ENCODE data around the gene MAP3K10.
A peak's percentile ranks its signal among the peaks of the same experiment; 100 is the strongest.
"Not testable (repeated sequence)": the region's sequence is repeated elsewhere in the genome, so short reads cannot be mapped to it uniquely, and the experiment has no call there.

Gene MAP3K10

GRCh38 chr19:40190891-40191835 lies at the start of gene MAP3K10:
Gene MAP3K10, plus strand, starts transcription at chr19:40191426. Its CDS starts 606 bp downstream, at chr19:40192032.
- DNase-seq (ENCODE audit: low spot score): peak; percentile 85

- DNase-seq (ENCODE audit: low spot score): no peak
These were observed 49.7 kb upstream of the MAP3K10 start for GRCh38 chr19:40141551-40141950.

- DNase-seq (ENCODE audit: low spot score): peak; percentile 24
These were observed 47.6 kb upstream of the MAP3K10 start for GRCh38 chr19:40143612-40144011.

- DNase-seq (ENCODE audit: low spot score): no peak
These were observed 47.1 kb upstream of the MAP3K10 start for GRCh38 chr19:40144151-40144550.

- DNase-seq (ENCODE audit: low spot score): no peak
These were observed 46.1 kb upstream of the MAP3K10 start for GRCh38 chr19:40144947-40145748.

- not testable (repeated sequence) for DNase-seq (ENCODE audit: low spot score)
These were observed 45.5 kb upstream of the MAP3K10 start for GRCh38 chr19:40145749-40146029.

GRCh38 chr19:40147338-40147692 lies 43.9 kb upstream of the MAP3K10 start:
- no peak for DNase-seq (ENCODE audit: low spot score)

- DNase-seq (ENCODE audit: low spot score): no peak
These were observed 43.4 kb upstream of the MAP3K10 start for GRCh38 chr19:40147693-40148347.

GRCh38 chr19:40149501-40149900 lies 41.7 kb upstream of the MAP3K10 start:
- no peak for DNase-seq (ENCODE audit: low spot score)

GRCh38 chr19:40150170-40150569 lies 41.1 kb upstream of the MAP3K10 start:
- DNase-seq (ENCODE audit: low spot score): no peak

GRCh38 chr19:40154121-40154680 lies 37.0 kb upstream of the MAP3K10 start:
- DNase-seq (ENCODE audit: low spot score): no peak

- DNase-seq (ENCODE audit: low spot score): no peak
These were observed 35.4 kb upstream of the MAP3K10 start for GRCh38 chr19:40155749-40156265.

- DNase-seq (ENCODE audit: low spot score): no peak
These were observed 34.2 kb upstream of the MAP3K10 start for GRCh38 chr19:40157059-40157458.

- no peak for DNase-seq (ENCODE audit: low spot score)
These were observed 31.5 kb upstream of the MAP3K10 start for GRCh38 chr19:40159744-40160143.

GRCh38 chr19:40162104-40162503 lies 29.1 kb upstream of the MAP3K10 start:
- no peak for DNase-seq (ENCODE audit: low spot score)

GRCh38 chr19:40163541-40164129 lies 27.6 kb upstream of the MAP3K10 start:
- DNase-seq (ENCODE audit: low spot score): no peak

GRCh38 chr19:40165362-40165937 lies 25.8 kb upstream of the MAP3K10 start:
- peak; percentile 41 for DNase-seq (ENCODE audit: low spot score)

- DNase-seq (ENCODE audit: low spot score): not testable (repeated sequence)
These were observed 21.5 kb upstream of the MAP3K10 start for GRCh38 chr19:40169482-40170302.

- not testable (repeated sequence) for DNase-seq (ENCODE audit: low spot score)
These were observed 20.8 kb upstream of the MAP3K10 start for GRCh38 chr19:40170303-40170989.

- DNase-seq (ENCODE audit: low spot score): not testable (repeated sequence)
These were observed 19.9 kb upstream of the MAP3K10 start for GRCh38 chr19:40171293-40171692.

All from germinal center (tissue), 1 donor.